ENCODE results near the gene HTR3D.

- TF ChIP-seq CTCF (tag by site-specific recombination; IDR thresholded peaks at IDR 0.05) (no peak), MYNN (tag by site-specific recombination; IDR thresholded peaks at IDR 0.05; ENCODE audit: borderline replicate concordance) (no peak), ZNF114 (tag by site-specific recombination; IDR thresholded peaks at IDR 0.05) (no peak), ZNF747 (tag by site-specific recombination; IDR thresholded peaks at IDR 0.05) (no peak), ATF2 (tag by site-specific recombination; IDR thresholded peaks at IDR 0.05; ENCODE audit: low read depth) (no peak), ZSCAN30 (tag by site-specific recombination; IDR thresholded peaks at IDR 0.05) (no peak), ZBTB8A (tag by site-specific recombination; IDR thresholded peaks at IDR 0.05) (no peak)
Observed at GRCh38 chr3:183987000-183987600, 44.4 kb upstream of the HTR3D start.

Measured in HEK293 (cell line).